ENCODE measurements around the gene MAP6. TPM values are rescaled to one million over a fixed set of nuclear protein-coding genes. Genes with fewer than 3 reads are reported as not detected.

MAP6 gene
- total and polyA plus RNA-seq, 10 of the 15 experiments (the other 5 are each of a cell fraction or from before 2014, with no cell fraction given), result 0.06 to 0.19 (median 0.11) TPM; not detected in 5

GRCh38 chr11:75631086-75631730 is 37.6 kb downstream of the MAP6 start:
- Histone ChIP-seq H3K9ac (ENCODE audit: control insufficient read depth, insufficient read depth, low read length) (no peak overlapping the region), H2AFZ (ENCODE audit: control insufficient read depth, low read depth, low read length) (no peak overlapping the region), H4K20me1 (ENCODE audit: control insufficient read depth, insufficient read depth) (no peaks in the 10 kb centered on the region), H3K27ac (ENCODE audit: control insufficient read depth, insufficient read depth) (no peak overlapping the region), H3K9me3 (replicated peaks; ENCODE audit: control insufficient read depth, insufficient read depth, low read length) (no peaks in the 10 kb centered on the region), H3K27me3 (replicated peaks in 1 of 2; ENCODE audit: control insufficient read depth in 2 of 2, insufficient read depth in 2 of 2, low read length in 1 of 2) (no peaks in the 10 kb centered on the region; a peak in 1 of 4 replicates), H3K4me3 (no peak overlapping the region), H3K36me3 (ENCODE audit: control insufficient read depth in 2 of 2, insufficient read depth in 2 of 2, low read length in 1 of 2) (no peaks in the 10 kb centered on the region), H3K4me2 (ENCODE audit: control insufficient read depth, insufficient read depth) (no peak overlapping the region), H3K79me2 (ENCODE audit: control insufficient read depth, insufficient read depth, low read length) (no peaks in the 10 kb centered on the region), H3K4me1 (ENCODE audit: control insufficient read depth, insufficient read depth, low read length) (no peaks in the 10 kb centered on the region)
- intact Hi-C loops (cut with micrococcal nuclease; ENCODE audit: unreplicated experiment), result no loop called here
- no peak for ATAC-seq
- POLR2A ChIA-PET, result no interaction called here
- FAIRE-seq, result no peak
- no TSS peak for BruUV-seq (replicated peaks)
- SMC1A ChIA-PET (ENCODE audit: uncharacterized antibody, unreplicated experiment), result interaction anchor here (1.1 kb wide), 1 partner anchor 18 kb away, joined by 3 read pairs; no protein-coding TSS in a partner anchor
- RAD21 ChIA-PET (ENCODE audit: unreplicated experiment), result no interaction called here
- no peak for DNase-seq (ENCODE audit: low read depth, low spot score)
- CTCF ChIA-PET, result no interaction called here
- TF ChIP-seq CEBPZ (IDR thresholded peaks at IDR 0.05; ENCODE audit: low read depth, low read length) (no peak), NR2F1 (conservative IDR thresholded peaks at IDR 0.05) (no peak), CREM (IDR thresholded peaks at IDR 0.05; ENCODE audit: low read depth) (no peak), MLLT1 (IDR thresholded peaks at IDR 0.05) (no peak), ZBTB33 (IDR thresholded peaks at IDR 0.05) (no peak), PAX8 (IDR thresholded peaks at IDR 0.05) (no peak)
- in situ Hi-C loops (cut with MboI), result no loop called here
- WGBS (ENCODE audit: insufficient coverage, insufficient replicate concordance, low lambda C conversion rate, missing lambda C conversion rate), result 0% methylated on average over 2 of the region's 2 CpGs

All from GM12878 (cell line).